K562 (cell line): Measurements from ENCODE around the gene CCDC85B. TPM values are rescaled to one million over a fixed set of nuclear protein-coding genes. Genes with fewer than 3 reads are reported as not detected.

Experiments
- ADNP ChIP-seq: fragments of 200-800 bp; sonication (Bioruptor generic); IDR thresholded peaks from 2 replicates; pipeline ENCODE4 v1.6.1; 2016; ENCODE audit warnings: missing genetic modification characterization, missing compliant biosample characterization
- ILK ChIP-seq: fragments of 450-650 bp; IDR thresholded peaks from 2 replicates; pipeline ENCODE4 v1.6.1; 2016; ENCODE audit warnings: missing genetic modification characterization, low read depth, mild to moderate bottlenecking, missing compliant biosample characterization, moderate library complexity, borderline replicate concordance
- KHSRP ChIP-seq: fragments of 450-650 bp; IDR thresholded peaks from 2 replicates; pipeline ENCODE4 v1.6.1; 2017
- MYBL2 ChIP-seq, 2 experiments: fragments of 450-650 bp in 1 of 2; sonication (generic) in 1 of 2; formaldehyde crosslinking in 1 of 2; IDR thresholded peaks; 2 replicates each; pipeline versions ENCODE4 v1.6.1 to v1.8.1; 2017 to 2022; ENCODE audit warnings: borderline replicate concordance in 1 of 2, inconsistent platforms in 1 of 2, low read depth in 1 of 2, mild to moderate bottlenecking in 1 of 2, missing genetic modification reagents in 1 of 2, moderate library complexity in 1 of 2
- NELFE ChIP-seq: IDR thresholded peaks from 2 replicates; pipeline ENCODE4 v1.6.1; 2011; ENCODE audit warnings: mild to moderate bottlenecking; ENCODE audit not compliant: insufficient read depth, insufficient read length
- NR2C2 ChIP-seq, 2 experiments: fragments of 200-800 bp in 1 of 2; sonication (Bioruptor generic) in 1 of 2; sonication (generic) in 1 of 2; formaldehyde crosslinking in 1 of 2; IDR thresholded peaks; 2 replicates each; pipeline versions ENCODE4 v1.6.1 to v1.8.0; 2016 to 2022; ENCODE audit warnings: mild to moderate bottlenecking in 1 of 2, missing compliant biosample characterization in 1 of 2, missing genetic modification characterization in 1 of 2, missing genetic modification reagents in 1 of 2
- SNIP1 ChIP-seq: fragments of 450-650 bp; IDR thresholded peaks from 2 replicates; pipeline ENCODE4 v1.7.1; 2017; ENCODE audit warnings: low read depth, mild to moderate bottlenecking
- ZNF134 ChIP-seq: fragments of 250-450 bp; sonication (Bioruptor Pico); conservative IDR thresholded peaks from 2 replicates; pipeline ENCODE4 v1.4.0; 2020
- ZNF583 ChIP-seq: fragments of 250-450 bp; sonication (Bioruptor Pico); IDR thresholded peaks from 2 replicates; pipeline ENCODE4 v1.4.0; 2020
- polyA plus RNA-seq, 8 experiments: library from polyadenylated mRNA; depleted of rRNA in 4 of 8; stranded (reverse) in 5 of 8; unstranded in 3 of 8; fragments of >200 nt; fragmentation: Nextera tagmentation in 2 of 8; fragmentation: Illumina TruSeq in 1 of 8; extraction: Ambion mirVana in 2 of 8; extraction: Trizol in 1 of 8; gene quantifications; 2 replicates each; pipeline versions ENCODE4 v1.2.1 to v1.2.3, GENCODE V29; 2011 to 2014; ENCODE audit warnings: inconsistent platforms in 1 of 8, missing spikeins in 1 of 8
- total RNA-seq, 7 experiments: library from RNA; depleted of rRNA in 6 of 7; stranded (reverse); fragments of >200 nt in 6 of 7; fragmentation: Illumina TruSeq in 2 of 7; extraction: Trizol in 2 of 7; gene quantifications; 2 replicates each; pipeline versions ENCODE4 v1.2.1 to v1.2.3, GENCODE V29; 2011 to 2021; ENCODE audit warnings: low replicate concordance in 1 of 7
- TF ChIP-seq, protein P1 (sequence below): fragments of 450-650 bp; IDR thresholded peaks from 2 replicates; pipeline ENCODE4 v1.6.1; 2016; ENCODE audit warnings: mild to moderate bottlenecking, moderate library complexity
- TF ChIP-seq, protein P2 (sequence below): sonication (generic); formaldehyde crosslinking; IDR thresholded peaks from 2 replicates; pipeline ENCODE4 v1.8.0; 2022; ENCODE audit warnings: mild to moderate bottlenecking, missing genetic modification reagents, borderline replicate concordance

CCDC85B gene
- total and polyA plus RNA-seq, 9 of the 15 experiments (the other 6 are each of a cell fraction or from before 2014, with no cell fraction given) = 0.14 to 138 (median 6.2) TPM

DNA sequence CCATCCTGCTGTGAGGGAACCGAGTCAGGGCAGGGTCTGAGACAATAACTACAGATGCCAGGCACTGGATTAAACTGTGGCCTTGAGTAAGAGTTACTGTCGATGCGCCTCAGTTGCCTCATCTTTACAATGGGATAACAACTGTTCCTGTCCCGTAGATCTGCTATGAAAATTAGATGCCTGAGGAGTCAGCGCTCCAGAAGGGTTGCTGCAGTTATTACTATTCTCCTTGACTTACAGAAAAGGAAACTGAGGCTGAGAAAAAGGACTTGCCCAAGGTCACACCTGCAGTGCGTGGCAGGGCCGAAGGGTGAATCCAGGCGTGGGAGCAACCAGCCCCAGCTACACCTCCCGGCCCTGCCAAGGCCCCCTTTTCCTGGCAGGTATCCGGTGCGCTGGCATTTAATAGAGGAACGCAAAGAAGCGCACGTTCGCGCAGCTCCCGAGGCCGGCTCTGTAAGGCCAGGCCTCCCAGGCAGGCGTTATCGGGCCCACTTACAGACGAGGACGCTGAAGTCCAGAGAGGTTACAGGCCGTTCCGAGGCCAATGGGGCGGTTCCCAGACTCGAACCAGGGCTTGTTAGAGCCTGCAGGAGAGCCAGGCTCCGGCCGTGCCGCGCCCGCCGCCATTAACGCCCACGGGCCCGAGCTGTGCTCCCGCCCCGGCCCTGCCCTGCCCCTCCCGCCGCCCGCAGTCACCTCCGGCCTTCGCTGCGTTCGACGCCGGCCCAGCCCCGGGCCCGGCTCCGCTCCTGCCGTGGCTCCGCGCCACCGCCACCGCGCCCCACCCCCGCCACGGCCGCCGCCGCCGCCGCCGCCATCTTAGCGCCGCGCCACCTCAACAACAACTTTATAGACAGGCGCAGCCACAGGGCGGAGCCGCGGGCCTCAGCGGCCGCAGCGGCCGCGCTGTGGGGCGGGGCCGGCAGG is 28.0 kb downstream of the CCDC85B start, which contains the start of gene C11orf68 (continued):
- TF ChIP-seq MYBL2 (IDR thresholded peaks at IDR 0.05; ENCODE audit: low read depth) (no peak), MYBL2 (CRISPR knock-in tag; IDR thresholded peaks at IDR 0.05; ENCODE audit: borderline replicate concordance) (no peak), ZNF583 (CRISPR knock-in tag) (no peak), KHSRP (no peak), ADNP (peak; percentile 71; the same call in 1 of the 2 replicates), ILK (no peak), NR2C2 (CRISPR knock-in tag; IDR thresholded peaks at IDR 0.05) (no peak), NR2C2 (tag; IDR thresholded peaks at IDR 0.05) (0 out of 2 replicates have a peak, but pooled peaks have one; percentile 61), NELFE (no peak), ZNF134 (CRISPR knock-in tag) (no peak), SNIP1 (no peak)
- TF ChIP-seq, protein P1, sequence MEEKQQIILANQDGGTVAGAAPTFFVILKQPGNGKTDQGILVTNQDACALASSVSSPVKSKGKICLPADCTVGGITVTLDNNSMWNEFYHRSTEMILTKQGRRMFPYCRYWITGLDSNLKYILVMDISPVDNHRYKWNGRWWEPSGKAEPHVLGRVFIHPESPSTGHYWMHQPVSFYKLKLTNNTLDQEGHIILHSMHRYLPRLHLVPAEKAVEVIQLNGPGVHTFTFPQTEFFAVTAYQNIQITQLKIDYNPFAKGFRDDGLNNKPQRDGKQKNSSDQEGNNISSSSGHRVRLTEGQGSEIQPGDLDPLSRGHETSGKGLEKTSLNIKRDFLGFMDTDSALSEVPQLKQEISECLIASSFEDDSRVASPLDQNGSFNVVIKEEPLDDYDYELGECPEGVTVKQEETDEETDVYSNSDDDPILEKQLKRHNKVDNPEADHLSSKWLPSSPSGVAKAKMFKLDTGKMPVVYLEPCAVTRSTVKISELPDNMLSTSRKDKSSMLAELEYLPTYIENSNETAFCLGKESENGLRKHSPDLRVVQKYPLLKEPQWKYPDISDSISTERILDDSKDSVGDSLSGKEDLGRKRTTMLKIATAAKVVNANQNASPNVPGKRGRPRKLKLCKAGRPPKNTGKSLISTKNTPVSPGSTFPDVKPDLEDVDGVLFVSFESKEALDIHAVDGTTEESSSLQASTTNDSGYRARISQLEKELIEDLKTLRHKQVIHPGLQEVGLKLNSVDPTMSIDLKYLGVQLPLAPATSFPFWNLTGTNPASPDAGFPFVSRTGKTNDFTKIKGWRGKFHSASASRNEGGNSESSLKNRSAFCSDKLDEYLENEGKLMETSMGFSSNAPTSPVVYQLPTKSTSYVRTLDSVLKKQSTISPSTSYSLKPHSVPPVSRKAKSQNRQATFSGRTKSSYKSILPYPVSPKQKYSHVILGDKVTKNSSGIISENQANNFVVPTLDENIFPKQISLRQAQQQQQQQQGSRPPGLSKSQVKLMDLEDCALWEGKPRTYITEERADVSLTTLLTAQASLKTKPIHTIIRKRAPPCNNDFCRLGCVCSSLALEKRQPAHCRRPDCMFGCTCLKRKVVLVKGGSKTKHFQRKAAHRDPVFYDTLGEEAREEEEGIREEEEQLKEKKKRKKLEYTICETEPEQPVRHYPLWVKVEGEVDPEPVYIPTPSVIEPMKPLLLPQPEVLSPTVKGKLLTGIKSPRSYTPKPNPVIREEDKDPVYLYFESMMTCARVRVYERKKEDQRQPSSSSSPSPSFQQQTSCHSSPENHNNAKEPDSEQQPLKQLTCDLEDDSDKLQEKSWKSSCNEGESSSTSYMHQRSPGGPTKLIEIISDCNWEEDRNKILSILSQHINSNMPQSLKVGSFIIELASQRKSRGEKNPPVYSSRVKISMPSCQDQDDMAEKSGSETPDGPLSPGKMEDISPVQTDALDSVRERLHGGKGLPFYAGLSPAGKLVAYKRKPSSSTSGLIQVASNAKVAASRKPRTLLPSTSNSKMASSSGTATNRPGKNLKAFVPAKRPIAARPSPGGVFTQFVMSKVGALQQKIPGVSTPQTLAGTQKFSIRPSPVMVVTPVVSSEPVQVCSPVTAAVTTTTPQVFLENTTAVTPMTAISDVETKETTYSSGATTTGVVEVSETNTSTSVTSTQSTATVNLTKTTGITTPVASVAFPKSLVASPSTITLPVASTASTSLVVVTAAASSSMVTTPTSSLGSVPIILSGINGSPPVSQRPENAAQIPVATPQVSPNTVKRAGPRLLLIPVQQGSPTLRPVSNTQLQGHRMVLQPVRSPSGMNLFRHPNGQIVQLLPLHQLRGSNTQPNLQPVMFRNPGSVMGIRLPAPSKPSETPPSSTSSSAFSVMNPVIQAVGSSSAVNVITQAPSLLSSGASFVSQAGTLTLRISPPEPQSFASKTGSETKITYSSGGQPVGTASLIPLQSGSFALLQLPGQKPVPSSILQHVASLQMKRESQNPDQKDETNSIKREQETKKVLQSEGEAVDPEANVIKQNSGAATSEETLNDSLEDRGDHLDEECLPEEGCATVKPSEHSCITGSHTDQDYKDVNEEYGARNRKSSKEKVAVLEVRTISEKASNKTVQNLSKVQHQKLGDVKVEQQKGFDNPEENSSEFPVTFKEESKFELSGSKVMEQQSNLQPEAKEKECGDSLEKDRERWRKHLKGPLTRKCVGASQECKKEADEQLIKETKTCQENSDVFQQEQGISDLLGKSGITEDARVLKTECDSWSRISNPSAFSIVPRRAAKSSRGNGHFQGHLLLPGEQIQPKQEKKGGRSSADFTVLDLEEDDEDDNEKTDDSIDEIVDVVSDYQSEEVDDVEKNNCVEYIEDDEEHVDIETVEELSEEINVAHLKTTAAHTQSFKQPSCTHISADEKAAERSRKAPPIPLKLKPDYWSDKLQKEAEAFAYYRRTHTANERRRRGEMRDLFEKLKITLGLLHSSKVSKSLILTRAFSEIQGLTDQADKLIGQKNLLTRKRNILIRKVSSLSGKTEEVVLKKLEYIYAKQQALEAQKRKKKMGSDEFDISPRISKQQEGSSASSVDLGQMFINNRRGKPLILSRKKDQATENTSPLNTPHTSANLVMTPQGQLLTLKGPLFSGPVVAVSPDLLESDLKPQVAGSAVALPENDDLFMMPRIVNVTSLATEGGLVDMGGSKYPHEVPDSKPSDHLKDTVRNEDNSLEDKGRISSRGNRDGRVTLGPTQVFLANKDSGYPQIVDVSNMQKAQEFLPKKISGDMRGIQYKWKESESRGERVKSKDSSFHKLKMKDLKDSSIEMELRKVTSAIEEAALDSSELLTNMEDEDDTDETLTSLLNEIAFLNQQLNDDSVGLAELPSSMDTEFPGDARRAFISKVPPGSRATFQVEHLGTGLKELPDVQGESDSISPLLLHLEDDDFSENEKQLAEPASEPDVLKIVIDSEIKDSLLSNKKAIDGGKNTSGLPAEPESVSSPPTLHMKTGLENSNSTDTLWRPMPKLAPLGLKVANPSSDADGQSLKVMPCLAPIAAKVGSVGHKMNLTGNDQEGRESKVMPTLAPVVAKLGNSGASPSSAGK = peak; percentile 10; the same call in 1 of the 2 replicates
- TF ChIP-seq, protein P2, sequence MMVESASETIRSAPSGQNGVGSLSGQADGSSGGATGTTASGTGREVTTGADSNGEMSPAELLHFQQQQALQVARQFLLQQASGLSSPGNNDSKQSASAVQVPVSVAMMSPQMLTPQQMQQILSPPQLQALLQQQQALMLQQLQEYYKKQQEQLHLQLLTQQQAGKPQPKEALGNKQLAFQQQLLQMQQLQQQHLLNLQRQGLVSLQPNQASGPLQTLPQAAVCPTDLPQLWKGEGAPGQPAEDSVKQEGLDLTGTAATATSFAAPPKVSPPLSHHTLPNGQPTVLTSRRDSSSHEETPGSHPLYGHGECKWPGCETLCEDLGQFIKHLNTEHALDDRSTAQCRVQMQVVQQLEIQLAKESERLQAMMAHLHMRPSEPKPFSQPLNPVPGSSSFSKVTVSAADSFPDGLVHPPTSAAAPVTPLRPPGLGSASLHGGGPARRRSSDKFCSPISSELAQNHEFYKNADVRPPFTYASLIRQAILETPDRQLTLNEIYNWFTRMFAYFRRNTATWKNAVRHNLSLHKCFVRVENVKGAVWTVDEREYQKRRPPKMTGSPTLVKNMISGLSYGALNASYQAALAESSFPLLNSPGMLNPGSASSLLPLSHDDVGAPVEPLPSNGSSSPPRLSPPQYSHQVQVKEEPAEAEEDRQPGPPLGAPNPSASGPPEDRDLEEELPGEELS (CRISPR knock-in tag) = no peak
